D721Med (cell line): ENCODE results near the gene SMIM23.

Source experiments
- DNase-seq: peaks from one replicate; pipeline ENCODE4 v3.0.0; 2011; ENCODE audit warnings: low spot score; ENCODE audit not compliant: insufficient read length
- FAIRE-seq: peaks from 2 replicates; lab custom pipeline; 2011; peaks lifted over from hg19 to GRCh38; lab: Jason Lieb, UNC
- TF ChIP-seq, protein P1 (sequence below): IDR thresholded peaks from 2 replicates; pipeline ENCODE4 v1.5.1; 2012; ENCODE audit warnings: mild to moderate bottlenecking, control low read depth; ENCODE audit not compliant: insufficient read depth; ENCODE audit errors: missing control alignments

Gene SMIM23

DNA sequence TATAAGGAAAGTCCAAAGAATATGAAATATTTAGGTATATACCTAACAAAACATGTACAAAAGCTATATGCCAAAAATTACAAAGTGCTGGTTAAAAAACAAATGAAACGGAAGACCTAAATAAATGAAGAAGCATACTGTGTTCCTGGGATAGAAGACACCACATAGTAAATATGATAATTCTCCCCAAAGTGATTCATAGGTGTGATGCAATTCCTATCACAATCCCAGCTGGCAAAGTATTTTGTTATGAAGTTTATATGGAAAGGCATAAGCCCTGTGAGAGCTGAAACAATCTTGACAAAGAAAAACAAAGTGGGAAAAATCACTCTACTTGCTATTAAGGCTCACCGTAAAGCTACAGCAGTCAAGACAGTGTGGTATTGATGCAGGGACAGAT is 2.6 kb upstream of the SMIM23 start:
- TF ChIP-seq, protein P1, sequence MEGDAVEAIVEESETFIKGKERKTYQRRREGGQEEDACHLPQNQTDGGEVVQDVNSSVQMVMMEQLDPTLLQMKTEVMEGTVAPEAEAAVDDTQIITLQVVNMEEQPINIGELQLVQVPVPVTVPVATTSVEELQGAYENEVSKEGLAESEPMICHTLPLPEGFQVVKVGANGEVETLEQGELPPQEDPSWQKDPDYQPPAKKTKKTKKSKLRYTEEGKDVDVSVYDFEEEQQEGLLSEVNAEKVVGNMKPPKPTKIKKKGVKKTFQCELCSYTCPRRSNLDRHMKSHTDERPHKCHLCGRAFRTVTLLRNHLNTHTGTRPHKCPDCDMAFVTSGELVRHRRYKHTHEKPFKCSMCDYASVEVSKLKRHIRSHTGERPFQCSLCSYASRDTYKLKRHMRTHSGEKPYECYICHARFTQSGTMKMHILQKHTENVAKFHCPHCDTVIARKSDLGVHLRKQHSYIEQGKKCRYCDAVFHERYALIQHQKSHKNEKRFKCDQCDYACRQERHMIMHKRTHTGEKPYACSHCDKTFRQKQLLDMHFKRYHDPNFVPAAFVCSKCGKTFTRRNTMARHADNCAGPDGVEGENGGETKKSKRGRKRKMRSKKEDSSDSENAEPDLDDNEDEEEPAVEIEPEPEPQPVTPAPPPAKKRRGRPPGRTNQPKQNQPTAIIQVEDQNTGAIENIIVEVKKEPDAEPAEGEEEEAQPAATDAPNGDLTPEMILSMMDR, result no peak
- FAIRE-seq (no peak), DNase-seq (no peak)

DNA sequence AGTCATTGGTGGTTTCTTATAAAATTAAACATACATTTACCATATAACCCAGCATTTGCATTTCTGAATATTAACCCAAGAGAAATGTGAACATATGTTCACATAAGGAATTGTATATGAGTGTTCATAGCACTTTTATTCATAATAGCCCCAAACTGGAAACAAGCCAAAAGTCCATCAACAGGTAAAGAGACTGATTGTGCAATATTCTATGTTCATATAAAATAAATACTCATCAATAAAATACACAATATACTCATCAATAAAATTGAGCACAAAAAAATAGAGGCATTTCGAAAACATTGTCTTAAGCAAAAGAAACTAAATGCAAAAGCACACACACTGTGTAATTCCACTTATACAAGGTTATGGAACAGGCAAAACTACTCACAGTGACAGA is 3.7 kb downstream of the SMIM23 start:
- DNase-seq (no peak), FAIRE-seq (no peak)
- TF ChIP-seq, protein P1, result no peak

- TF ChIP-seq, protein P1, result no peak
- no peak for DNase-seq
- FAIRE-seq, result no peak
Measured at GRCh38 chr5:171790408-171790807, 4.8 kb downstream of the SMIM23 start.

- TF ChIP-seq, protein P1, result no peak
- FAIRE-seq, result no peak
- DNase-seq, result no peak
Measured at GRCh38 chr5:171794470-171794960, 8.9 kb downstream of the SMIM23 start.

DNA sequence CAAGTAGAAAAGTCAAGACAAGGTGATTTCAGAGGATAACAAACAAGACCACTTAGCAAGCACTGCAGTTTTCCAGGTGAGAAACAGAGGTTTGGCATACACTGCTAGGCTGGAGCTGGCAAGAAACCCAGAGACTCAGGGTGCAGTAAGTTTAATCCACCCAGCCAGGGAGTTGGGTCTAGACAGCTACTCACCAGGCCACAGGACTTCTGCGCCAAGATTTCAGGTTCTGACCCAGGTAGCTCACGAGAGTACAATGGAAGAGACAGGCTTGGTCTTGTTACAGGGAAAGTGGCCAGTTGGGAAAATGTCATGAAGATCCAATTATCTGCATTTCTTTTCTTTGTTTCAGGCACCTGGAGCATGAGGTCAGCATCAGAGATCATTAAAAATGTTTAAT is 9.8 kb downstream of the SMIM23 start:
- TF ChIP-seq, protein P1, result no peak
- FAIRE-seq, result no peak
- no peak for DNase-seq

DNA sequence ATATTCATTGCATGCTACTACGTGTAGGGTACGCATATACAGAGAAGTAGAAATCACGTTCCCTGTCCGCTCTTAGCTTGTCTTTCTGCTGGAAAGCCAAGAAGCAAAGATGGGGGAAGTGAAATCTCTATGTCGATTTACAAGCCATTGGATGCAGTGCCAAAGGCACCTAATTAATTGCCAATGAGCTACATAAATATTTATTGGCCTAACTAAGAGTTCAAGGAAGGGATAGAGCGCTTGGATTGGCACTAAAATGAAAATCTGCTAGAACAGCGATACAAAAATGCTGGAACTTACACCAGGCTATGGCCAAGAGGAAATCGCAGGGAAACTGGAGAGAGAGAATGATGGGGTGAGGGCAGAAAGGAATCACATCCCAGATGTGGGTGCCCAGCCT is 10.8 kb downstream of the SMIM23 start:
- FAIRE-seq (no peak), DNase-seq (no peak)
- TF ChIP-seq, protein P1, result no peak

- FAIRE-seq (no peak), DNase-seq (no peak)
- TF ChIP-seq, protein P1, result no peak
Measured at GRCh38 chr5:171797543-171797942, 11.9 kb downstream of the SMIM23 start.
